Suprapubic skin (tissue), 4 donors: ENCODE results near the gene S100A10. TPM values are rescaled to one million over a fixed set of nuclear protein-coding genes. Genes with fewer than 3 reads are reported as not detected.

Experiments
- DNase-seq, 2 donors: peaks; one replicate each; pipeline ENCODE4 v3.0.0-alpha.2; 2019; ENCODE audit warnings: low spot score in 2 of 2
- H3K27ac ChIP-seq: fragments of 200-600 bp; sonication (generic); one replicate; pipeline ENCODE4 v1.5.1; 2019
- H3K27me3 ChIP-seq: fragments of 200-600 bp; sonication (generic); one replicate; pipeline ENCODE4 v1.5.1; 2019
- H3K36me3 ChIP-seq: fragments of 200-600 bp; sonication (generic); one replicate; pipeline ENCODE4 v1.5.1; 2019
- H3K4me1 ChIP-seq: fragments of 200-600 bp; sonication (generic); one replicate; pipeline ENCODE4 v1.5.1; 2019
- H3K4me3 ChIP-seq: fragments of 200-600 bp; sonication (generic); one replicate; pipeline ENCODE4 v1.5.1; 2019; ENCODE audit warnings: mild to moderate bottlenecking
- H3K9me3 ChIP-seq: fragments of 200-600 bp; sonication (generic); one replicate; pipeline ENCODE4 v1.5.1; 2019
- CTCF ChIP-seq, 2 donors: fragments of 200-600 bp in 1 of 2; fragments of 450-650 bp in 1 of 2; sonication (generic) in 1 of 2; IDR thresholded peaks; one replicate each; pipeline ENCODE4 v1.5.1; 2016 to 2019; ENCODE audit warnings: antibody characterized with exemption in 2 of 2, mild to moderate bottlenecking in 1 of 2, moderate library complexity in 1 of 2
- EP300 ChIP-seq: sonication (generic); formaldehyde crosslinking; IDR thresholded peaks from one replicate; pipeline ENCODE4 v1.6.1; 2017; ENCODE audit warnings: antibody characterized with exemption
- POLR2A ChIP-seq, 2 donors: fragments of 450-650 bp; IDR thresholded peaks; one replicate each; pipeline ENCODE4 v1.6.1; 2017; ENCODE audit warnings: antibody characterized with exemption in 2 of 2, mild to moderate bottlenecking in 2 of 2, moderate library complexity in 2 of 2
- POLR2AphosphoS5 ChIP-seq, 3 donors: sonication (generic); formaldehyde crosslinking; IDR thresholded peaks; one replicate each; pipeline ENCODE4 v1.6.1; 2017; ENCODE audit warnings: antibody characterized with exemption in 3 of 3
- WGBS: methylation state at CpG from one replicate; pipeline ENCODE4 v1.1.5; 2018; 5-methylcytosine and 5-hydroxymethylcytosine counted together
- total RNA-seq, 4 donors: library from RNA; depleted of rRNA; stranded (reverse); fragments of >200 nt; gene quantifications; one replicate each; pipeline ENCODE4 v1.1.0, GENCODE V29; 2016

The S100A10 gene
- total RNA-seq, 4 donors from 2014 or later, result 109 to 247 (median 171) TPM

- peak; percentile 96 to 98 for DNase-seq
- WGBS, result 13% methylated on average over 10 of the region's 10 CpGs
- H3K27ac ChIP-seq, result peak overlapping the region; percentile 91
- H3K9me3 ChIP-seq, result no peaks in the 10 kb centered on the region
- H3K4me1 ChIP-seq, result peaks cover 67% of the 10 kb centered on the region
- no peaks in the 10 kb centered on the region for H3K27me3 ChIP-seq
- H3K4me3 ChIP-seq, result no peak overlapping the region
- TF ChIP-seq POLR2AphosphoS5 (IDR thresholded peaks at IDR 0.05), result peak; percentile 24 to 92 (median 72)
- TF ChIP-seq EP300, result no peak
- no peaks in the 10 kb centered on the region for H3K36me3 ChIP-seq
Measured at GRCh38 chr1:151945725-151946722, 47.6 kb downstream of the S100A10 start.

- Histone ChIP-seq H3K4me1 (peaks cover 72% of the 10 kb centered on the region), H3K9me3 (no peaks in the 10 kb centered on the region), H3K27ac (peak overlapping the region; percentile 91), H3K27me3 (no peaks in the 10 kb centered on the region), H3K4me3 (no peak overlapping the region), H3K36me3 (no peaks in the 10 kb centered on the region)
- 64% methylated on average over 3 of the region's 3 CpGs for WGBS
- TF ChIP-seq CTCF (IDR thresholded peaks at IDR 0.05), result no peak
- TF ChIP-seq EP300, result no peak
- no peak for TF ChIP-seq POLR2AphosphoS5 (IDR thresholded peaks at IDR 0.05)
- peak in 1 of 2 donors; percentile 23 for TF ChIP-seq POLR2A (IDR thresholded peaks at IDR 0.05)
- peak in 1 of 2 donors; percentile 66 for DNase-seq
Measured at GRCh38 chr1:151944857-151945575, 48.6 kb downstream of the S100A10 start.

GRCh38 chr1:151944126-151944856 is 49.4 kb downstream of the S100A10 start:
- no peak overlapping the region for H3K4me3 ChIP-seq
- peak overlapping the region; percentile 91 for H3K27ac ChIP-seq
- peak in 1 of 2 donors; percentile 70 for DNase-seq
- no peaks in the 10 kb centered on the region for H3K36me3 ChIP-seq
- 37% methylated on average over 7 of the region's 7 CpGs for WGBS
- H3K27me3 ChIP-seq, result no peaks in the 10 kb centered on the region
- TF ChIP-seq EP300 (no peak), POLR2A (IDR thresholded peaks at IDR 0.05) (no peak), POLR2AphosphoS5 (IDR thresholded peaks at IDR 0.05) (peak; percentile 35 to 89 (median 60))
- peaks cover 70% of the 10 kb centered on the region for H3K4me1 ChIP-seq
- H3K9me3 ChIP-seq, result no peaks in the 10 kb centered on the region

- H3K9me3 ChIP-seq, result no peaks in the 10 kb centered on the region
- no peak for DNase-seq
- peak overlapping the region; percentile 91 for H3K27ac ChIP-seq
- 94% methylated on average over 1 of the region's 1 CpG for WGBS
- no peak overlapping the region for H3K4me3 ChIP-seq
- H3K4me1 ChIP-seq, result peaks cover 63% of the 10 kb centered on the region
- no peaks in the 10 kb centered on the region for H3K27me3 ChIP-seq
- TF ChIP-seq EP300, result no peak
- TF ChIP-seq POLR2AphosphoS5 (IDR thresholded peaks at IDR 0.05), result no peak
- TF ChIP-seq POLR2A (IDR thresholded peaks at IDR 0.05), result no peak
- no peak for TF ChIP-seq CTCF (IDR thresholded peaks at IDR 0.05)
- no peaks in the 10 kb centered on the region for H3K36me3 ChIP-seq
Measured at GRCh38 chr1:151943591-151943990, 50.1 kb downstream of the S100A10 start.

- no peaks in the 10 kb centered on the region for H3K36me3 ChIP-seq
- 81% methylated on average over 1 of the region's 1 CpG for WGBS
- H3K4me1 ChIP-seq, result peaks cover 58% of the 10 kb centered on the region
- no peak overlapping the region for H3K4me3 ChIP-seq
- no peaks in the 10 kb centered on the region for H3K27me3 ChIP-seq
- no peak for TF ChIP-seq POLR2A (IDR thresholded peaks at IDR 0.05)
- no peak for TF ChIP-seq POLR2AphosphoS5 (IDR thresholded peaks at IDR 0.05)
- no peak for TF ChIP-seq CTCF (IDR thresholded peaks at IDR 0.05)
- TF ChIP-seq EP300, result no peak
- peak overlapping the region; percentile 14 for H3K27ac ChIP-seq
- DNase-seq, result no peak
- no peaks in the 10 kb centered on the region for H3K9me3 ChIP-seq
Measured at GRCh38 chr1:151942882-151943281, 50.8 kb downstream of the S100A10 start.
